ENCODE measurements around the gene DDN.

Gene DDN

GRCh38 chr12:48986720-48987291 lies 12.4 kb downstream of the DDN start:
- TF ChIP-seq, protein P1, sequence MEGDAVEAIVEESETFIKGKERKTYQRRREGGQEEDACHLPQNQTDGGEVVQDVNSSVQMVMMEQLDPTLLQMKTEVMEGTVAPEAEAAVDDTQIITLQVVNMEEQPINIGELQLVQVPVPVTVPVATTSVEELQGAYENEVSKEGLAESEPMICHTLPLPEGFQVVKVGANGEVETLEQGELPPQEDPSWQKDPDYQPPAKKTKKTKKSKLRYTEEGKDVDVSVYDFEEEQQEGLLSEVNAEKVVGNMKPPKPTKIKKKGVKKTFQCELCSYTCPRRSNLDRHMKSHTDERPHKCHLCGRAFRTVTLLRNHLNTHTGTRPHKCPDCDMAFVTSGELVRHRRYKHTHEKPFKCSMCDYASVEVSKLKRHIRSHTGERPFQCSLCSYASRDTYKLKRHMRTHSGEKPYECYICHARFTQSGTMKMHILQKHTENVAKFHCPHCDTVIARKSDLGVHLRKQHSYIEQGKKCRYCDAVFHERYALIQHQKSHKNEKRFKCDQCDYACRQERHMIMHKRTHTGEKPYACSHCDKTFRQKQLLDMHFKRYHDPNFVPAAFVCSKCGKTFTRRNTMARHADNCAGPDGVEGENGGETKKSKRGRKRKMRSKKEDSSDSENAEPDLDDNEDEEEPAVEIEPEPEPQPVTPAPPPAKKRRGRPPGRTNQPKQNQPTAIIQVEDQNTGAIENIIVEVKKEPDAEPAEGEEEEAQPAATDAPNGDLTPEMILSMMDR (IDR thresholded peaks at IDR 0.05; ENCODE audit: low read length): no peak
- no peak for TF ChIP-seq EZH2 (IDR thresholded peaks at IDR 0.05; ENCODE audit: borderline replicate concordance, low read length)
- H3K4me1 ChIP-seq (ENCODE audit: insufficient read depth, low read length, severe bottlenecking): no peaks in the 10 kb centered on the region
- no peaks in the 10 kb centered on the region for H3K9me2 ChIP-seq (ENCODE audit: low read depth, low read length)
- H3K4me2 ChIP-seq (ENCODE audit: low read length): no peak overlapping the region
- H3K9ac ChIP-seq (ENCODE audit: low read length): no peak overlapping the region
- H3F3A ChIP-seq (ENCODE audit: insufficient read depth, low read length): no peaks in the 10 kb centered on the region
- no peak overlapping the region for H2AFZ ChIP-seq (ENCODE audit: low read length)
- no peak overlapping the region for H3K4me3 ChIP-seq (ENCODE audit: low read depth, low read length, poor library complexity, severe bottlenecking)
- no peak overlapping the region for H3K27ac ChIP-seq (ENCODE audit: low read depth, low read length, poor library complexity, severe bottlenecking)
- H3K27me3 ChIP-seq (ENCODE audit: insufficient read depth, low read length): peaks cover 4% of the 10 kb centered on the region
- H3K79me2 ChIP-seq (ENCODE audit: insufficient read depth, low read length): no peaks in the 10 kb centered on the region
- H3K9me3 ChIP-seq (ENCODE audit: low read length): no peaks in the 10 kb centered on the region
- H4K20me1 ChIP-seq (ENCODE audit: insufficient read depth, low read length): no peaks in the 10 kb centered on the region
- H3K36me3 ChIP-seq (ENCODE audit: insufficient read depth, low read length): no peaks in the 10 kb centered on the region

DNA sequence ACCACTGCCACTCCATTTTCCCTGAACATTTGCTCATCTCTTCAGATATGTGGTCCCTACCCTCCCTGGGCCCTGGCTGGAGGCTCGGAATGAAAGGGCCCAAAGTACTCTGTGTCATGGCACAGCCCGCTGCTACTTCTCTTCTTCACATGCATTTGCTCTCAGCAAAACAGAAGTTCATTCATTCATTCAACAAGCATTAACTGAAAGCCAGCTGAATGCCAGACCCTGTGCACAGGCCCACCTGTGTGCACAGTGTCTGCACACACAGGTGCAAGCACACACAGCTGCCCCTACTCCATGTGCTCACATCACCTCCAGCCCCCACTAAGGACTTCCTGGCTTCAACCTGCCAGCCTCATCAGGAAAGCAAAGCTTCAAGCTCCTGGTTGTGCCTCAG lies 13.3 kb downstream of the DDN start:
- no peak overlapping the region for H2AFZ ChIP-seq (ENCODE audit: low read length)
- H3K9me2 ChIP-seq (ENCODE audit: low read depth, low read length): no peaks in the 10 kb centered on the region
- no peak overlapping the region for H3K4me3 ChIP-seq (ENCODE audit: low read depth, low read length, poor library complexity, severe bottlenecking)
- no peaks in the 10 kb centered on the region for H3F3A ChIP-seq (ENCODE audit: insufficient read depth, low read length)
- H3K79me2 ChIP-seq (ENCODE audit: insufficient read depth, low read length): no peaks in the 10 kb centered on the region
- TF ChIP-seq, protein P1 (IDR thresholded peaks at IDR 0.05; ENCODE audit: low read length): no peak
- no peak for TF ChIP-seq EZH2 (IDR thresholded peaks at IDR 0.05; ENCODE audit: borderline replicate concordance, low read length)
- H3K9me3 ChIP-seq (ENCODE audit: low read length): no peaks in the 10 kb centered on the region
- peaks cover 4% of the 10 kb centered on the region for H3K27me3 ChIP-seq (ENCODE audit: insufficient read depth, low read length)
- H3K27ac ChIP-seq (ENCODE audit: low read depth, low read length, poor library complexity, severe bottlenecking): no peak overlapping the region
- no peaks in the 10 kb centered on the region for H4K20me1 ChIP-seq (ENCODE audit: insufficient read depth, low read length)
- H3K4me1 ChIP-seq (ENCODE audit: insufficient read depth, low read length, severe bottlenecking): peaks cover 6% of the 10 kb centered on the region
- H3K4me2 ChIP-seq (ENCODE audit: low read length): no peak overlapping the region
- no peak overlapping the region for H3K9ac ChIP-seq (ENCODE audit: low read length)
- no peaks in the 10 kb centered on the region for H3K36me3 ChIP-seq (ENCODE audit: insufficient read depth, low read length)

DNA sequence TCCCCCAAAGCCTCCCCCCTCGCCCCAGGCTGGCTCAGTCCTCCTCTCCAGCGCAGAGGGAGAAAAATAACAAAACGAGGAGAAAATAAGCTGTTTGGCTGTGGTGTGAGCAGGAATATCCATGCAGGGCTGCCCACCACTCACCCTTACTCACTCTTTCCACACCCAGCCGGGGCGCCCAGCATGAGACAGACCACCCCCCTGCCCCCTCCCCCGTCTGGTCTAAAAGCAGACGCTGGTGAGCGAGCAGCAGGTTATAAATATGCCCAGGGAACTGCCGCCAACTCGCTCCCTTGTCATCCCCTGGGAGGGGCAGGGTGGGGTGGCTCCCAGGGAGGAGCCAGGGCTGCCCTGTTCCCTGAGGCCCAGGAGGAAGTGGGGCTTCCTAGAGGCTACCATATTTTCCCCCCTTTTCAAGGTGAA lies 13.7 kb downstream of the DDN start:
- no peak overlapping the region for H3K4me3 ChIP-seq (ENCODE audit: low read depth, low read length, poor library complexity, severe bottlenecking)
- no peak overlapping the region for H3K4me2 ChIP-seq (ENCODE audit: low read length)
- no peak overlapping the region for H2AFZ ChIP-seq (ENCODE audit: low read length)
- H3K36me3 ChIP-seq (ENCODE audit: insufficient read depth, low read length): no peaks in the 10 kb centered on the region
- no peak for TF ChIP-seq EZH2 (IDR thresholded peaks at IDR 0.05; ENCODE audit: borderline replicate concordance, low read length)
- TF ChIP-seq, protein P1 (IDR thresholded peaks at IDR 0.05; ENCODE audit: low read length): no peak
- H3K79me2 ChIP-seq (ENCODE audit: insufficient read depth, low read length): no peaks in the 10 kb centered on the region
- no peaks in the 10 kb centered on the region for H4K20me1 ChIP-seq (ENCODE audit: insufficient read depth, low read length)
- no peak overlapping the region for H3K27ac ChIP-seq (ENCODE audit: low read depth, low read length, poor library complexity, severe bottlenecking)
- peaks cover 11% of the 10 kb centered on the region for H3K4me1 ChIP-seq (ENCODE audit: insufficient read depth, low read length, severe bottlenecking)
- no peak overlapping the region for H3K9ac ChIP-seq (ENCODE audit: low read length)
- no peaks in the 10 kb centered on the region for H3K9me3 ChIP-seq (ENCODE audit: low read length)
- H3K27me3 ChIP-seq (ENCODE audit: insufficient read depth, low read length): peaks cover 4% of the 10 kb centered on the region
- no peaks in the 10 kb centered on the region for H3F3A ChIP-seq (ENCODE audit: insufficient read depth, low read length)
- H3K9me2 ChIP-seq (ENCODE audit: low read depth, low read length): no peaks in the 10 kb centered on the region

All from OCI-LY1 (cell line).